ENCODE measurements around the gene RAVER1. TPM values are rescaled to one million over a fixed set of nuclear protein-coding genes. Genes with fewer than 3 reads are reported as not detected.

The RAVER1 gene
- total and polyA plus RNA-seq, 2 donors (not counting 1 experiment from before 2014, with no cell fraction given), result 2.3 to 5.6 TPM

DNA sequence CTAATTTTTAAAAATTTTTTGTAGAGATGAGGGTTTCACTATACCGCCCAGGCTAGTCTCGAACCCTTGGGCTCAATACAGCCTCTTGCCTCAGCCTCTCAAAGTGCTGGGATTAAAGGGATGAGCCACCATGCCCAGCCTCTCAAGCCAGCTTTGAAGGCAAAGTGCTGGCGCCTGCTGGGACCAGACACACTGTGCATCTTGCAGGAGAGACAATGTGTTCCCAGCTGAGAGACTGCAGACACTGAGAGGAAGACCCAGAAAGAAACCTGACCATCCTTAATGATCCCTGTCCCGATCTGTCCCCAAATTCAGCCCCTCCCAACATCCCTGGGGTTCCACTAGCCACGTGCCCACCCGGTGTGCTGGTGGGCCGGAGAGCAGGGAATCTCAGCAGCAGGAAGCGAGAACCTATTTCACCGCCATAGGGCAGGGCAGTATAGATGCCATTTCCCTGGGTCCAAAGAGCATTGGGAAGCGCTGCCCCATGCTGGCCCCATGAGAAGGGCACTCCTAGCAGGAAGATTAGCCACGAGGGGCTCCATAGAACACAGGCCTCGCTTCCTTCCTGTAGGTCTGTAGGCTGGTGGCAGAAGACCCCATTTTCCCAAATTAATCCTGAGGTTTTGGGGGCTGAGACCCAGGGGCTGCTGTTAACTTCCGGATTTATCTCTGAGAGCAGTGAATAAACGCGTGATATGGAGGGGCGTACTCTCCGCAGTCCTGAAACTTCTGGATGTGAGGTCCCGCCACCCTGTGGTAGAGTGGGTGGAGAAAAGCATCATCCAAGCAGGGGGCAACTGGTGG is 968 bp downstream of the RAVER1 start:
- Histone ChIP-seq H3K9ac (ENCODE audit: insufficient read depth, low read length) (peak overlapping the region; percentile 99), H3K9me3 (ENCODE audit: control insufficient read depth, insufficient read depth, low read depth, low read length) (no peaks in the 10 kb centered on the region), H3K4me2 (ENCODE audit: extremely low read depth, insufficient read depth, low read length) (peak overlapping the region; percentile 100), H3K4me3 (replicated peaks in 1 of 4; ENCODE audit: control extremely low read depth in 1 of 4, insufficient read depth in 1 of 4, low read depth in 3 of 4, low read length in 4 of 4) (peak overlapping the region; percentile 85 to 98 (median 90)), H4K20me1 (ENCODE audit: control insufficient read depth, extremely low read depth, insufficient read depth, low read length) (no peaks in the 10 kb centered on the region), H3K36me3 (ENCODE audit: control insufficient read depth, insufficient read depth, low read length) (peaks cover 23% of the 10 kb centered on the region), H3K27ac (ENCODE audit: insufficient read depth, low read length) (peak overlapping the region; percentile 96), H2AFZ (ENCODE audit: low read length) (peak overlapping the region; percentile 19), H3K4me1 (ENCODE audit: control insufficient read depth, extremely low read depth, insufficient read depth, low read length) (peaks cover 13% of the 10 kb centered on the region), H3K79me2 (ENCODE audit: control insufficient read depth, insufficient read depth, low read length) (peaks cover 26% of the 10 kb centered on the region), H3K27me3 (ENCODE audit: control insufficient read depth, insufficient read depth, low read length) (no peaks in the 10 kb centered on the region)
- TF ChIP-seq, protein P1, sequence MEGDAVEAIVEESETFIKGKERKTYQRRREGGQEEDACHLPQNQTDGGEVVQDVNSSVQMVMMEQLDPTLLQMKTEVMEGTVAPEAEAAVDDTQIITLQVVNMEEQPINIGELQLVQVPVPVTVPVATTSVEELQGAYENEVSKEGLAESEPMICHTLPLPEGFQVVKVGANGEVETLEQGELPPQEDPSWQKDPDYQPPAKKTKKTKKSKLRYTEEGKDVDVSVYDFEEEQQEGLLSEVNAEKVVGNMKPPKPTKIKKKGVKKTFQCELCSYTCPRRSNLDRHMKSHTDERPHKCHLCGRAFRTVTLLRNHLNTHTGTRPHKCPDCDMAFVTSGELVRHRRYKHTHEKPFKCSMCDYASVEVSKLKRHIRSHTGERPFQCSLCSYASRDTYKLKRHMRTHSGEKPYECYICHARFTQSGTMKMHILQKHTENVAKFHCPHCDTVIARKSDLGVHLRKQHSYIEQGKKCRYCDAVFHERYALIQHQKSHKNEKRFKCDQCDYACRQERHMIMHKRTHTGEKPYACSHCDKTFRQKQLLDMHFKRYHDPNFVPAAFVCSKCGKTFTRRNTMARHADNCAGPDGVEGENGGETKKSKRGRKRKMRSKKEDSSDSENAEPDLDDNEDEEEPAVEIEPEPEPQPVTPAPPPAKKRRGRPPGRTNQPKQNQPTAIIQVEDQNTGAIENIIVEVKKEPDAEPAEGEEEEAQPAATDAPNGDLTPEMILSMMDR (conservative IDR thresholded peaks at IDR 0.05 in 1 of 2, IDR thresholded peaks at IDR 0.05 in 1 of 2; ENCODE audit: low read depth in 1 of 2, low read length in 2 of 2), result no peak
- no peak for TF ChIP-seq EZH2 (IDR thresholded peaks at IDR 0.05; ENCODE audit: low read length, missing control alignments)
- no peak for DNase-seq (ENCODE audit: low read depth in 2 of 2)

DNA sequence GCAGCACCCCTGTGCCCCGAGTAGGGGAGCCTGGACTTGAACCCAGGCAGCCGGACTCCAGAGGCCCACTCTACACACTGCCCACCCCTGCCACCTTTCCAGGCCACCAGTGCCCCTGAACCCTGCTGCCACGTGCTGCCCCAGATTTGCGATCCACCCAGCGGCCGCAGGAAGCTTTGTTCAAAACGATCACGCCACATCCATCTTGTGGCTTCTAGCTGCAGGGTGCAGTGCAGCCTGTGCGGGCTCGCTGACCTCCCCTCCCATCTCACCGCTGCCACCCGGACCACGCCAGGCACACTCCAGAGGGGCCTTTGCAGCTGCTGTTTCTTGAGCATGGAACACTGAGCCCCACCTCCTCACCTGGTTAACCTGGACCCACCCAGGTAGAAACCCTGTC is 3.8 kb downstream of the RAVER1 start:
- Histone ChIP-seq H3K79me2 (ENCODE audit: control insufficient read depth, insufficient read depth, low read length) (peaks cover 26% of the 10 kb centered on the region), H3K9me3 (ENCODE audit: control insufficient read depth, insufficient read depth, low read depth, low read length) (no peaks in the 10 kb centered on the region), H3K27me3 (ENCODE audit: control insufficient read depth, insufficient read depth, low read length) (no peaks in the 10 kb centered on the region), H3K27ac (ENCODE audit: insufficient read depth, low read length) (no peak overlapping the region), H3K4me1 (ENCODE audit: control insufficient read depth, extremely low read depth, insufficient read depth, low read length) (peaks cover 11% of the 10 kb centered on the region), H3K36me3 (ENCODE audit: control insufficient read depth, insufficient read depth, low read length) (peaks cover 28% of the 10 kb centered on the region), H3K4me3 (replicated peaks in 1 of 4; ENCODE audit: control extremely low read depth in 1 of 4, insufficient read depth in 1 of 4, low read depth in 3 of 4, low read length in 4 of 4) (no peak overlapping the region), H3K4me2 (ENCODE audit: extremely low read depth, insufficient read depth, low read length) (no peak overlapping the region), H3K9ac (ENCODE audit: insufficient read depth, low read length) (no peak overlapping the region), H2AFZ (ENCODE audit: low read length) (no peak overlapping the region), H4K20me1 (ENCODE audit: control insufficient read depth, extremely low read depth, insufficient read depth, low read length) (no peaks in the 10 kb centered on the region)
- no peak for DNase-seq (ENCODE audit: low read depth in 2 of 2)
- no peak for TF ChIP-seq EZH2 (IDR thresholded peaks at IDR 0.05; ENCODE audit: low read length, missing control alignments)
- TF ChIP-seq, protein P1 (conservative IDR thresholded peaks at IDR 0.05 in 1 of 2, IDR thresholded peaks at IDR 0.05 in 1 of 2; ENCODE audit: low read depth in 1 of 2, low read length in 2 of 2), result no peak

DNA sequence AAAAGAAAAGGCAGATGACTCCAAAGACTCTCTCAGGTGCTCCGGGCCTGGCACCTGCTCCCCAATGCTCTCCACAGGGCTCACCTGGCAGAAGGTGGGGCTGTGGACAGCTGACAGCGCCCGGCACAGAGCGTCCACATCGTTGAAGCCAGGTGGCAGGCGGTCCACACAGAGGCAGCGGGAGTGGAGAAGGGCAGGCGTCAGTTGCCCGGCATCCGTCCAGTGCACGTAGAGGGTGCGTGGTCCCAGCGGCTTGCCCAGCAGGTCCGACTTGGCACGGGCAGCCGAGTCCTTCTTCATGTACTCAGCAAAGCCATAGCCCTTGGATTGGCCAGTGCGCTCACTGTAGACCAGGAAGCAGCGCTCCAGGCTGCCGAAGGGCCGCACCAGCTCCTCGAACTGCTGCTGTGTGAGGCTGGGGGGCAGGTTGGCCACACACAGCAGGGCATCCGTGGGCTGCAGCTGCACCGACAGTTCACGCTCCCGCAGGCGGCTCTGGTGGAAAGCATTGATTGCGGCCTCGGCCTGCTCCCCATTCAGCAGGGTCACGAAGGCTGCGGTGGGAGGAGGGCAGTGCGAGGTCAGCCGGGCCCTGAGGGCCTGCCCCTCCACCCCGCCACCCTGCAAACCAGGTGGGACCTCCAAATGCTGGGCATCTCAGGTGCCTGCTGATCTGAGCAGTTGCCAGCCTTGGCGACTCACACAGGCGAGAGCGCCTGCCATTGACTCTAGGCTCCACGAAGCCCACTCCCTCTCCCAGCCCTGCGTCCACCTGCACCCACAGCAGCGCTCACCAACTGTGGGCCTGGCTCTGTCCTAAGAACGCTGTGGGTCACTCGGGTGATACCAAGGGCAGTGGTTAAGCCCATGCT is 4.5 kb downstream of the RAVER1 start:
- H3K79me2 ChIP-seq (ENCODE audit: control insufficient read depth, insufficient read depth, low read length), result peaks cover 26% of the 10 kb centered on the region

More for the DNA sequence above, 4.5 kb downstream of the RAVER1 start:
- Histone ChIP-seq H3K4me3 (replicated peaks in 1 of 4; ENCODE audit: control extremely low read depth in 1 of 4, insufficient read depth in 1 of 4, low read depth in 3 of 4, low read length in 4 of 4) (no peak overlapping the region), H3K9me3 (ENCODE audit: control insufficient read depth, insufficient read depth, low read depth, low read length) (no peaks in the 10 kb centered on the region), H3K27ac (ENCODE audit: insufficient read depth, low read length) (no peak overlapping the region), H4K20me1 (ENCODE audit: control insufficient read depth, extremely low read depth, insufficient read depth, low read length) (no peaks in the 10 kb centered on the region), H3K4me1 (ENCODE audit: control insufficient read depth, extremely low read depth, insufficient read depth, low read length) (peaks cover 6% of the 10 kb centered on the region), H3K4me2 (ENCODE audit: extremely low read depth, insufficient read depth, low read length) (no peak overlapping the region), H3K36me3 (ENCODE audit: control insufficient read depth, insufficient read depth, low read length) (peaks cover 29% of the 10 kb centered on the region), H3K9ac (ENCODE audit: insufficient read depth, low read length) (no peak overlapping the region), H3K27me3 (ENCODE audit: control insufficient read depth, insufficient read depth, low read length) (no peaks in the 10 kb centered on the region), H2AFZ (ENCODE audit: low read length) (no peak overlapping the region)
- TF ChIP-seq EZH2 (IDR thresholded peaks at IDR 0.05; ENCODE audit: low read length, missing control alignments), result no peak
- TF ChIP-seq, protein P1 (conservative IDR thresholded peaks at IDR 0.05 in 1 of 2, IDR thresholded peaks at IDR 0.05 in 1 of 2; ENCODE audit: low read depth in 1 of 2, low read length in 2 of 2), result no peak
- no peak for DNase-seq (ENCODE audit: low read depth in 2 of 2)
